ENCODE data around the gene CACNB2.

Gene CACNB2

DNA sequence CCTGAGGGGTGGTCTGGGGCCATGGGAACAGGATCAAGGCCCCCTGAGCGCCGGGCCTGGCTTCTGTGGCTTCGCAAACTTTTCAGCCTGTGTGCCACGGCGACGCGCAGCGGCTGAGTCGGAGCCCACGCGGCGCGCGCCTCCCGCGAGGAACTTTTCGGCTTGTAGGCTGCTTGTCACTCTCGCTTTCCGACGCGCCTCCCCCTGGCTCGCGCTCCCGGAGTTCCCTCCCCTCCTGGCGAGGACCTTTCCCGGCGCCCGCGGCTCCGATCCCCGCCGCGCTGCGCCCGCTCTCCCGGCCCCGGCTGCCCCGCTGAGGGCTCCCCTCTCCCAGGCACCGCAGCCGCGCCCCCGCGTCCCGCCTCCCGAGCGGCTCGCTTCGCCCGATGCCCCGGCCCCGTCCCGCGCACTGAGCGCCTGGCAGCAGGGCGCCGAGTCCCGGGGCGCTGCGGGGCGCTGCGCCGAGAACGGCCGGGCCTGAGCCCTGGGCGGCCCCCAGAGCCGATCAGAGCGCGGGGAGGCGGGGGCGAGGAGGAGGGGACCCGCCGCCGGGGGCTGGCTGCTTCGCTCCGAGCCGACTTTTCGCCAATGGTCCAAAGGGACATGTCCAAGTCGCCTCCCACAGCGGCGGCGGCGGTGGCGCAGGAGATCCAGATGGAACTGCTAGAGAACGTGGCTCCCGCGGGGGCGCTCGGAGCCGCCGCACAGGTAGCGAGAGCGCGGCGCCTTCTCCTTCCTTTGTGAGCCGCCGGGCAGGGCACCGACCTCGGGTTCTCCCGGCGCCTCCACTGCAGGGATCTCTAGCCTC is at the start of gene CACNB2:
TSS of gene CACNB2 (plus strand) at position 276 of the 808 bp plus-strand sequence.
- no peak within 1 kb of the TSS for H3K27ac ChIP-seq
- DNase-seq (ENCODE audit: low read depth, low spot score) = no peak

DNA sequence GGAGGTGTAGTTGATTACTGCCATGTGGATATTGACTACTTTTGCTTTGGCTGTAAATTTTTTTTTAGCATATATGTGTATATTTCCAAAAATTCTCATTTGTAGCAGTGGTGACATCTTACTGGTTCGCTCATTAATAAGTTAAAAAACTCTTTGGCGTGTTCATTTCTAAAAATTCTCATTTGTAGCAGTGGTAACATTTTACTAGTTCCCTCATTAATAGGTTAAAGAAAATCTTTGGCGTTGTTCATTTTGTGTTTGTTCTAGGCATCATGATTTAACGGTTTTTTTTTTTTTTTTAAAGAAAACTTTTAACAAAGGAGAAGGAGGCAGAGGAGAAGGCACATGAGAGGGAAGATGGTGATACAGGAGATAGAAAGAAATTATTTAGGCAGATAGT is 45.9 kb upstream of the CACNB2 start:
- DNase-seq (ENCODE audit: low read depth, low spot score) = no peak
- H3K27ac ChIP-seq = no peak overlapping the region

DNA sequence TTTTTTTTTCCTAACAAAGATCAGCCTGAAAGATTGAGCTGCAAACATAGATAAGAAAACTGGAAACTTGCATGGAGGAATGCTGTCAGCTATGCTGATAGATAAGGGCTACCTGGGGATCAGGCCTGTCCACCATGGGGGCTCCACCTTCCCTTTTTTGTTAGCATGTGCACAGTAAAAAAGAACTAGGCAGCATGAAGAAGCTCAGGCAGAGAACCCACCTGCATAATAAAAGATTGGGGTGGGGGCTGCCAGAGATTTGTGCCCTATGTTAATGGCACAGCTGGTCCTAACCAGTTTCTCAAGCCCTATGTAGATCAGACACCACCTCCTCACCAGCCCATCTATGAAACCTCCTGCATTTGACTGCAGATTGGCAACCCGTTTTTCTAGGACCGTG is 45.4 kb upstream of the CACNB2 start:
- H3K27ac ChIP-seq = no peak overlapping the region
- no peak for DNase-seq (ENCODE audit: low read depth, low spot score)

DNA sequence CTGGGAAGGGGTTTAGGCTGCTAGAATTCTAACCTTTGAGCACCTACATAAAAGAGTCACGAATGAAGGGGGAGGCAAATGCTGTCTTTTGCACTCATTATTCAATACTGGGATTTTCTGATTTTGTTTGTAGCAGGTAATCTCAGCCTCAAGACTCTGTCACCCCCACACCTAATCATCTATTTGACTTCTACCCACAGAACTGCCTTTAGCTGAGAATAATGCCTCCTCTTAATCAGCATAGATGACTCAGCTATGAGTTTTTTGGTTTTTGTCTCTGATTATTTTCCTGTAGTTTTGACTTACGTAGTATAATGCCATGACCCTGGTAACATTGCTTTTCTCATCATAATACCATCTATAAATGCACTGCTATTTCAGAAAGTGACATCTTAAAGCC is 42.7 kb upstream of the CACNB2 start:
- no peak for DNase-seq (ENCODE audit: low read depth, low spot score)
- no peak overlapping the region for H3K27ac ChIP-seq

DNA sequence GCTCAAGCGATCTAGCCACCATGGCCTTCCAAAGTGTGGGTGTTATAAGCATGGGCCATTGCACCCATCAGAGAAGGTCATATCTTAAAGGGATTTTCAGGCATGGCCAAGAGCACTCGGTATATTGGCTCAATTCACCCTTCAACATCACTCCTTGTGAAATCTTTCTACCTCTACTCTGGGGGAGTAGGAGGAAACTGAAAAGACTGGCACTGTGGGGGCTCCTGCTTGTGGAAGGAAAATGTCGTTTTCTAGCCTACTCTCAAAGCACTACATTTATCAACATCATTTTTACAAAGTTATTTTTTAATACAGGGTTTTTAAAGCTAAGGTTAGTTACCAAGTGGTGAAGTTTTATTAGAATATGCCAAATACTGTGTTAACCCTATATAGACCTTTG is 42.0 kb upstream of the CACNB2 start:
- no peak overlapping the region for H3K27ac ChIP-seq
- no peak for DNase-seq (ENCODE audit: low read depth, low spot score)

DNA sequence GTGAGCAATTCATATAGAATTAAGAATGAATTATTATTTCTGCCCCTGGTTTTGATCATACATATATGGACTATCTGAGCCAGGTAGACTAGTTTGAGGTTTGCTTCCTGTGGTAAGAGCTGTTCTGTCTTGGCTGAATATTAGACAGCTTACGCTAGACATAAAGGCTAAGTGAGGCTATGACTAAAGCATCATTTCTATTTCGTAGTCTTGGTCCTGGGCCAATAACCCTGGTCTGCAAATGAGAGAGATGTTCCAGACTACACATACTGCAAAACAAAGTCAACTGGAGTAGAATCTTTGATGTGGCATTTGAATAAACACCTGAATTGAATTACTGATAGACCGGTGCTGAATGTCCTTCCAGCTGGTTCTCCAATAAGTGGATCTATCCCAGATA is 40.8 kb upstream of the CACNB2 start:
- no peak for DNase-seq (ENCODE audit: low read depth, low spot score)
- no peak overlapping the region for H3K27ac ChIP-seq

DNA sequence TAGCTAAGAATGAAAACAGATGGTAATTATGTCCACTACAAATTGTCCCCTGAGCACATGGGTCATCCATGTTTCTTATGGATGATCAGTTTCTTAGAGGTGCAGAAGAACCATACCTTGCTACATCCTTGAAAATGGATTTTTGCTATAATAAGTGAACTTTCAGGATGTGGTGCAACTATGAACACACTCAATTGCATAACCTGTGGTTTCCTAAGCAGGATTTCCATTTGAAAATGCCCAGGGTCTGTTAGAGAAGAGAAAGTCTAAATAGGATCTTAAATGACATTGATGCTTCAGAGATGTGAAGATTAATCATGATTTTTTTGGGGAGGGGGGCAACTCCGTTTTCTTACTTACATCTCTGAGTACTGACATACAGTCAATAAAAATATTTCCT is 39.6 kb upstream of the CACNB2 start:
- no peak for DNase-seq (ENCODE audit: low read depth, low spot score)
- H3K27ac ChIP-seq = no peak overlapping the region

DNA sequence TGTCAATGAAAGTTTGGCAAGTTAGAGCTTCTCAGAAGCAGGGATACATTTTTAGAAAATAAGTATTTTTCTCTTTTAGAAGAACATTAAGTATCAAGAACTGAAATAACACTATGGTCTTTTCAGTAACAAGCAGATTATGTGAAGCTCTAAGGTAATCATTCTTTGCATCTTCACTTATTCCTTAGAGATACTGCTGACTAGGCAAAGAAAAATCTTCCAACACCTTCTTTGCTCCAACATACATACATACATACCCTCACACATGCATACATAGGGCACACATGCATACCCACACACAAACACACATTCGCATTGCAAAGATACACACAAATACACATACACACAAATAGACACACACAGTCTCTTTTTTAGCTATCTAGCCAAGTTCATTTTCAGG is 37.8 kb upstream of the CACNB2 start:
- DNase-seq (ENCODE audit: low read depth, low spot score) = no peak
- H3K27ac ChIP-seq = no peak overlapping the region

DNA sequence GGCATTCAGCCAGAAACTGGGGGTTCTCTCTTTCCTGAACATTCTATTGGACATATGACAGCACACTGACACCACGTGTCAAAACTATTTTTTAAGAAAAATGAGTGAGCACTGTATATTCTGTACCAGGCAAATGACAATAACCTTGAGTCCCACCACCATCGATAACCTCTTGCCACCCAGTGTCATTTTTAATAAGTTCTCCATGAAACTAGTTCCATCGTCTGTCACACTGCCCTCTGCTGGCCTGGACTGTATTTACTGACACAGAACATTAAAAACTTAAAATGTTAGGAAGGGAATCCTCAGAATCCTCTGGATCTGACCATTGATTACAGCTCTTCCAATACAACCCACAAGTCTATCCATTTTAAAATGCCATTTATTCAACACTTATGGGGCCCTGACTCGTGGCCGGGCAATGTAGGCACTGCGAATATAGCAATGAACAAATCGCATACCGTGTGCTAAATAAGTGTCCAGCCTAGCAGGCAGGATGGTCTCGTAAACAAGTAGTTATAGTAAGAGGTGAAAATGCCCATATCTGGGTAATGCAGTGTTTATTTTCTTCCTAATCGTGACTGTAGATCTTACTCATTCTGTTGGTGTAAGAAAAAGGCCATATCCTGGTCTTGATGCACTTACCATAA is 35.9 kb upstream of the CACNB2 start:
- DNase-seq (ENCODE audit: low read depth, low spot score) = no peak
- H3K27ac ChIP-seq = no peak overlapping the region

DNA sequence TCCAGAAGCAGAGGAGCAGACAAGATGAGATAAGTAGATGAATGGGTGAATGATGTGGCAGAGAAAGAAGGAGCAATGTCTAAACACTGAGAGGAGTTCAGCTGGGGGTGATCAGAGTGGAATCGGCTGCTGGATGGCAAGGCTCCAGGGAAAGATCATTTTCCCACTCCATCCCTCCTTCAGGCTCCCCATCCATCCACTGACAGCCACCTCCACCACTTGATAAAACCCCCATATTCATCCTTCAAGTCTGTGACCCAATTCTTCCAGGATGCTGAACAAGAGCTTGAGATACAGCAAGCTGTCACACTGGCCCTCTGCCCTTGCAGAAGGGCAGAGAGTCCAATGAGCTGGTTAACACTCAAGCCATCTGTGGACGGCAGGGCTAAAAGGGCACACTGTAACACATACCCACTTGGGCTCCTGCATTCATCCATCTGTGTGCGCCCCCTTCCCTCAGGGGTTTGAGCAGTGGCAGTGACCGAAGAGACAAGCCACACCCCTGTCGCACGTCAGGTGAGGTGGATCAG is 30.8 kb upstream of the CACNB2 start:
- no peak overlapping the region for H3K27ac ChIP-seq
- DNase-seq (ENCODE audit: low read depth, low spot score) = no peak

DNA sequence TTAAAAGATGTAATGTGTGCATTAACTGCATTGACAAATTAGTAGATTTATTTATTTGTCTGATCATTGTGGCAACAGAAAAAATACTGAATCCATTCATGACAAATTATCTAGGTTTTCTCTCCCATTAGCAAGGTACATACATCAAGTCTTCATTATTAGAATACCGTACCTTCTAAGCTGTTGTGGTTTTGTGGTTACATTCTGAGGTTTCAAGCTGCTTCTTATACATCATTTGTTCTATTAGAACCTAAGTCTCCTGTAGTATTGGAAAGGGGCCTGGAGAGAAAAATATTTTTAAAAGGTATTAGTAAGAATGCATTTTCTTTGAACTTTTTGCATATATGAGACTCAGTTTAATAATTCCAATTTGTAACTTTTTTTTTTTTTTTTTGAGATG is 26.3 kb upstream of the CACNB2 start:
- DNase-seq (ENCODE audit: low read depth, low spot score) = no peak
- no peak overlapping the region for H3K27ac ChIP-seq

DNA sequence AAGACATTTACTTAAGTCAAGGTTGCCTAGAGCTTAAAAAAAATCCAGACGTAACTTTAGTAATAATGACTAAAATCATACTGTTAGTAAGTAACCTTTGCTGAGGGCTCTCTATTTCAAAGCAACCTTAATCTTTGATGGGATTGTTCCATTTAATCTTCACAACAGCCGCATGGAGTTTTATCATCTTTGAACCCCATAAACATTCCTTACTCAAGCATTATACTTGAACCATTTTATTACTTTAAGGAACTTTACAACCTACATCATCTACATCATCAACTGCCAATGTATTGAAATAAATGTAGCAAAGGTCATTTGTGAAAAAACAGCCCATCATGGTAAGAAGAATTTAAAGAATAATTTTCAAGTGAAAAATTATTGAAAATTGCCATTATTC is 22.9 kb upstream of the CACNB2 start:
- H3K27ac ChIP-seq = no peak overlapping the region
- no peak for DNase-seq (ENCODE audit: low read depth, low spot score)

DNA sequence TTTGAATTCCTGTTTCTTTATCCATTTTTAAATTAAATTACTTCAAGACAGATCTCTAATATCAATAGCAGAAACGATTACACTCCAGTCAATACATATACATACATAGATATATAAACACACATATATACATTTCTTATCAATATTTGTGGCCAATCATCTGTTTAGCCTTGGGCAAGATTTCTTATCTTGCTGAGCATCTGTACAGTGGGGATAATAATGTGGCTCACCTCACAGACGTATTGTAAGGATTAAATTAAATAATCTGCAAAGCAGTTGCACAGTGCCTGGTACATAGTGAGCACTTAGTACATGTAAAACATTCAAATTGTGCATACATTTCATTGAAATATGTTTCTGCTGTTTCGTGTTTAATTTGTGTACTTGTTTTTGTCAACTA is 17.5 kb upstream of the CACNB2 start:
- H3K27ac ChIP-seq = no peak overlapping the region
- no peak for DNase-seq (ENCODE audit: low read depth, low spot score)

DNA sequence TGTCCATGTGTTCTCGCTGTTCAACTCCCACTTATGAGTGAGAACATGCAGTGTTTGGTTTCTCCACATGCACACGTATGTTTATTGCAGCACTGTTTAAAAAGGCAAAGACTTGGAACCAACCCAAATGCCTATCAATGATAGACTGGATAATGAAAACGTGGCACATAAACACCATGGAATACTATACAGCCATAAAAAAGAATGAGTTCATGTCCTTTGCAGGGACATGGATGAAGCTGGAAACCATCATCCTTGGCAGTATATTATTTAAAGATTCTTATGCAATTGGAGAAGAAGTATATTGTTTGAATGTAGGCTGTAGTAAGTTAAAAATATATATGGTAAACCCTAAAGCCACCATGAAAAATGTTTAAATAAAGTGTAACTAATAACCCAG is 7.2 kb upstream of the CACNB2 start:
- H3K27ac ChIP-seq = no peak overlapping the region
- no peak for DNase-seq (ENCODE audit: low read depth, low spot score)

DNA sequence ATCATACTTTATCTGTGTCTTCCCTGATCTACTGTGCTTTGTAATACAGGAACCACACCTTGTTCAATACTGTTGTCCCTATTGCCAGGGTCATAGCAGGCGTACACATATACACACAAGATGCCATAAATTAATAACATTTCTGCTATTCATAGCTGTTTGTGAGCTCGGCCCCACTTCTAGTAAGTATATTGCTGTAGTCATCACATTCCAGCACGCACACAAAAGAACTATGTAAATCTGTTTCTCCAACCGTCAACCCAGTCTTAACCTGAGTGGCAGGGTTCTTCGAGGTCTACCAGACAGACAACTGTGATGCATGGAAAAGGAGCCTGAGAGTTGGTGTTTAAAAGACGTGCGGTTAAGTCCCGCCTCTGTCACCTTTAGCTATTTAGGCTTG is 5.7 kb upstream of the CACNB2 start:
- no peak for DNase-seq (ENCODE audit: low read depth, low spot score)
- no peak overlapping the region for H3K27ac ChIP-seq

DNA sequence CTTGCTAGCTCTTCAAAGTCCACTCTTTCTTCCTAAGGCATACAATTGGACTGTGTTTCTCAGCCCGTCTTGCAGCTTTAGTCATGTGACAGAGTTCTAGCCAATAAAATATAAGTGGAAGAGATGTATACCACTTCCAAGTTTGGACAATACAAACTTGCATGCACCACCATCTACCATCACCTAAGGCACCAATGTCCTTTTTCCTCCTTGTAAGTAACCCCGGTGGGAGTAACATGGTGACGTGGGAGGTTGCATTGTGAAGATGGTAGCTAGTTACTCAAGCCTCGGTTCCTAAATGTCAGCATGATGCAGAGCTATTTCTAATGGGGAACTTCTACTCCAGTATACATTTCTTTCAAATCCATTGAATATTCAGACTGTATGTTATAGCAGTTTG is 5.3 kb upstream of the CACNB2 start:
- H3K27ac ChIP-seq = no peak overlapping the region
- no peak for DNase-seq (ENCODE audit: low read depth, low spot score)

DNA sequence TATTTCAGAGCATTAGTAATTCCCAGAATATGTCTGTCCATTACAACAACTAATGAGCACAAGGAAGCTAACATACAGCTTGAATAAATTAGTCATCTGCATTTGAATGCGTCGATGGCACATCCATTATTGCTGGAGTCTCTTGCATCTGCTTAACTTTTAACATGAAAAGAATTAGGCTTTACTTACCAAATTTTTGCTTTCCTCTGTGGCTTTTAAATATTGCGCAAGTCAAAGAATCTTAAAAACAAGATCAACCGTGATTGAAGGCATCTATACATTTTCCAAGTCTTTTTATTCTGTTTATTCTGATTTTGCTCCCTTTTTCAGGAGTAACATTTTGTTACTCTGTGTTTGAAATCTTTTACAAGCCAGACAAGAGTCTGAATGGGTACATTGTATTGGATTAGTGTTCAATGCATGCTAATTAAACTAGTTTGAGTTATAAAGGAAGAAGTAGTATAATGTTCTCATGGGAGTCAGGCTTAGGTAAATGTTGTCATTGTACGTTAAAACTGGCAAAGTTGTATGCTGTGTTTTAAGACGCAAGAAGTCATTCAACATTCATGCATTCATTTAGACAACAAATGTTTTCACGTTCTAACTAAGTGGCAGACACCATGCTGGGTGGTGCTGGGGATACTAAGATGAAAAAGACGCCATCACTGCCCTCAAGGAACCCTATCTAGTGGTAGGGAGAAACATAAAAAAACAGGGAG is 4.0 kb upstream of the CACNB2 start:
- no peak for DNase-seq (ENCODE audit: low read depth, low spot score)
- H3K27ac ChIP-seq = no peak overlapping the region

DNA sequence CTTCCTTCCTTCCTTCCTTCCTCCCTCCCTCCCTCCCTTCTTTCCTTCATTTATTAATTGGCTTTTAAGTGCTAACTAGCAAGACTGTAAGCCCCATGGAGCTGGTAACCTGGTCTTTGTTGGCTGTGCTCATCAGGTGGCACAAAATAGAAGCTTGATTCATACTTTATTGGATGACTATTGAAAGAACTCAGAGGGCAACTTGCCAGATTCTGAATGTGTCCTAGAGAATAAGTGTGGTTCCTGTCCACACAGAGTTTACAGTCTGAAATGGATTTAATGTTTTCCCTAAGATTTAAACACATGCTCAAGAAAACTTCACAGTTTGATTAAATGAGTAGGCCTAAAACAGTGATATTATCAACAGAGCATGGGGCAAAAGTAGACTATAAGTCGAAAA is 3.1 kb upstream of the CACNB2 start:
- DNase-seq (ENCODE audit: low read depth, low spot score) = no peak
- no peak overlapping the region for H3K27ac ChIP-seq

DNA sequence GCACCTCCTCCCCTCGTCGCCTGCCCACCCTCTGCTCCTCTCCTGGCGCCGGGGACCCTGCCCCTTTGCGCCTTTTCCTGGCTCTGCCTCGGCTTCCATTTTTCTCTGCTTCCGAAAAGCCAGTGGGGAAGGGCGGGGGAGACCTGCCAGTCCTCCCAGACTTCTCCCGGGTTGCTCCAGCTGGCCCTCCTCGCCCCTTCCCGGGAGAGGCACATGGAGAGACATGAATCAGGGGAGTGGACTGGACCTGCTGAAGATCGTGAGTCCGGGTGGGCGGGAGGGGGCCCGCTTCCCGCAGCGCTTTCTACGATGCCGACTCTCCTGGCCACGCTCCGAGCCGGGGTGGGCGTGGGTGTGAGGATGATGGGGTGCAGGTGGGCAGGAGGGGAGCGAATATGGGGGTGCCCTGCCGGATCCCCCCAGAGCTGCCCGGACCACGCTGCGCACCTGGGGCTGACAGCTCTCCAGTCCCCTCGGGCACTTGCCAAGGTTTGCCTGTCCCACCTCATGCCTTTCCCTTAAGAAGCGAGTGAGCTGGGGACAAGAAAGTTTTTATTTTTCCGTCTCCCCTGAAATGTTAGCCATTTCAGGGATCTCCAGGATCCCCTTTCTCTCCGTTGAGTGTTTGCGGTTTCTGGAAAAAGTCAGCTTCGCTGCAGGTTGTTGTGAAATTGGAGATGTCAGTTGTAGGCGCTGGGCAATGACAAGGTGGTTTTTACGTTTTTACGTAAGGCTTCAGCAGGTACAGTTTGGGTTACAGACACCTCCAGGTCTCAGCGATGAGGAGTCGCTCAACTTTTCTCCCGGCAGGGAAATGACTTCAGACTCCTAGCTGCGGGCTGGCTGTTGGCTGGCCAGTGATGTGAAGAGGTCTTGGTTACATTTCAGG is 977 bp downstream of the CACNB2 start:
- no peak for DNase-seq (ENCODE audit: low read depth, low spot score)
- H3K27ac ChIP-seq = no peak overlapping the region

DNA sequence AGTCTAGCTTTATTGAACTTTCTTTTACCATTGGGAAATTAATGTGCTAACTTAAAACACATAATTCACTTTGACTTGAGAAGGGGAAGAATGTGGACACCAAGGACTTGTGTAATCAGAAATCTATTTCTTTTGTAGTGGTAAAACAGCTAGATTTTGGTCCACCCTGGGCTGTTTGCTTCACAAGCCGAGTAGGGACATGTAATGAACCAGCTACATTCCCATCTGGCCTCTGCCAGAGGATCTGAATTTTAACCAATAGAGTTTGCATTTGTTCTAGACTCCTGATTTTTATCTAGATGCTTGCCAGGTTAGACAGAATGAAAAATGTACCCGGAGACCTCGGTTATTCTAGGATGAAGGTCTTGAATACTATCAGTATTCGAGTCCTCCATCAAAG is 1.9 kb downstream of the CACNB2 start:
- H3K27ac ChIP-seq = no peak overlapping the region
- no peak for DNase-seq (ENCODE audit: low read depth, low spot score)
